Lower leg skin (tissue), 3 donors: Measurements from ENCODE around the gene ZNF771.

Experiments used
- POLR2A ChIP-seq, 2 donors: fragments of 450-650 bp; IDR thresholded peaks; one replicate each; pipeline ENCODE4 v1.6.1; 2016 to 2017; ENCODE audit warnings: antibody characterized with exemption in 2 of 2, mild to moderate bottlenecking in 1 of 2, moderate library complexity in 1 of 2
- TF ChIP-seq, protein P1 (sequence below), 3 donors: fragments of 450-650 bp; IDR thresholded peaks; one replicate each; pipeline ENCODE4 v1.5.1; 2016; ENCODE audit warnings: antibody characterized with exemption in 3 of 3, mild to moderate bottlenecking in 3 of 3, moderate library complexity in 2 of 3

DNA sequence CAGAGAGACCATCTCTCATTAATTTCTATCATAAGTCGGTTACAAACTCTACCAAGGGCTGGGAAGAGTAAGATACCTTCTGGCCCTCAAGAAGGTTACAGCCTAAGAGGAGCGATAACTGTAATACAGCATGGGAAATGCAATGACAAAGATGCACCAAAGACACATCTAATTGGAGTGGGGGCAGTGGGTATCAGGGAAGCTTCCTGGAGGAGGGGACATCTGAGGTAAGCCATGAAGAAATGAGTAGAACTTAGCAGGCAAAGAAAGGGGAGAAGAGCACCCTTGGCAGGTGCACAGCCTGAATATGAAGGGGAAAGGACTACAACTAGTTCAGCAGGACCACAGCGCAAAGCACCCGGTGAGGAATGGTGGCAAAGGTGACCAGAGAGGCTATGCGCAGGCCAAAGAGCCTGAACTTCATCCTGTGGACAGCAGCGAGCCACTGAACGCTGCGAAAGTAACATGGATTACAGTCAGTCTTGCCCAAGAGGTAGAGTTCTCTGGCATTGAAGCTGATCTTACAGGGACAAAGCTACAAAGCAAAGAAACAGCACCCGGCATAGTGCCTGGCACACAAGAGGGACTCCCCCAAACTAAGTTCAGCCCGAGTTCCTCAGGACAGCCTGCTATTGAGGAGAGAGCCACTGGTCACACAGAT, 39.9 kb upstream of the ZNF771 start:
- TF ChIP-seq, protein P1, sequence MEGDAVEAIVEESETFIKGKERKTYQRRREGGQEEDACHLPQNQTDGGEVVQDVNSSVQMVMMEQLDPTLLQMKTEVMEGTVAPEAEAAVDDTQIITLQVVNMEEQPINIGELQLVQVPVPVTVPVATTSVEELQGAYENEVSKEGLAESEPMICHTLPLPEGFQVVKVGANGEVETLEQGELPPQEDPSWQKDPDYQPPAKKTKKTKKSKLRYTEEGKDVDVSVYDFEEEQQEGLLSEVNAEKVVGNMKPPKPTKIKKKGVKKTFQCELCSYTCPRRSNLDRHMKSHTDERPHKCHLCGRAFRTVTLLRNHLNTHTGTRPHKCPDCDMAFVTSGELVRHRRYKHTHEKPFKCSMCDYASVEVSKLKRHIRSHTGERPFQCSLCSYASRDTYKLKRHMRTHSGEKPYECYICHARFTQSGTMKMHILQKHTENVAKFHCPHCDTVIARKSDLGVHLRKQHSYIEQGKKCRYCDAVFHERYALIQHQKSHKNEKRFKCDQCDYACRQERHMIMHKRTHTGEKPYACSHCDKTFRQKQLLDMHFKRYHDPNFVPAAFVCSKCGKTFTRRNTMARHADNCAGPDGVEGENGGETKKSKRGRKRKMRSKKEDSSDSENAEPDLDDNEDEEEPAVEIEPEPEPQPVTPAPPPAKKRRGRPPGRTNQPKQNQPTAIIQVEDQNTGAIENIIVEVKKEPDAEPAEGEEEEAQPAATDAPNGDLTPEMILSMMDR (IDR thresholded peaks at IDR 0.05): no peak
- TF ChIP-seq POLR2A (IDR thresholded peaks at IDR 0.05): no peak
